Uterus (tissue), 4 donors: ENCODE measurements around the gene C8G. TPM values are rescaled to one million over a fixed set of nuclear protein-coding genes. Genes with fewer than 3 reads are reported as not detected.

Source experiments
- DNase-seq, 2 donors: peaks; one replicate each; pipeline ENCODE4 v3.0.0-alpha.2; 2019 to 2020
- H3K27ac ChIP-seq, 2 donors: fragments of 200-600 bp; sonication (generic); 1 replicate in 1 of 2; 2 replicates in 1 of 2; pipeline ENCODE4 v1.5.1; 2016 to 2018
- H3K27me3 ChIP-seq, 2 donors: fragments of 200-600 bp; sonication (generic); one replicate each; pipeline ENCODE4 v1.5.1; 2018 to 2019; ENCODE audit warnings: control low read depth in 1 of 2
- H3K36me3 ChIP-seq, 2 donors: fragments of 200-600 bp; sonication (generic); one replicate each; pipeline ENCODE4 v1.5.1; 2019; ENCODE audit warnings: control low read depth in 1 of 2
- H3K4me1 ChIP-seq, 2 donors: fragments of 200-600 bp; sonication (generic); one replicate each; pipeline ENCODE4 v1.5.1; 2018 to 2019; ENCODE audit warnings: control low read depth in 1 of 2
- H3K4me3 ChIP-seq, 2 donors: fragments of 200-600 bp; sonication (generic); 1 replicate in 1 of 2; 2 replicates in 1 of 2; pipeline ENCODE4 v1.5.1; 2018 to 2019; ENCODE audit warnings: mild to moderate bottlenecking in 1 of 2
- H3K9me3 ChIP-seq, 2 donors: fragments of 200-600 bp; sonication (generic); one replicate each; pipeline ENCODE4 v1.5.1; 2019; ENCODE audit warnings: control low read depth in 1 of 2
- POLR2A ChIP-seq, 2 donors: fragments of 450-650 bp; IDR thresholded peaks; one replicate each; pipeline ENCODE4 v1.6.1; 2016; ENCODE audit warnings: antibody characterized with exemption in 2 of 2, mild to moderate bottlenecking in 1 of 2, moderate library complexity in 1 of 2
- intact Hi-C: fragments of 100-400 bp; cut with DNase I; formaldehyde crosslinking; loops from one replicate; pipeline ENCODE4 v1.15.1; 2023; ENCODE audit warnings: low total_unique reads
- total RNA-seq, 4 donors: library from RNA; depleted of rRNA in 3 of 4; stranded (reverse); fragments of >200 nt in 3 of 4; gene quantifications; one replicate each; pipeline versions ENCODE4 v1.1.0 to v1.2.4, GENCODE V29; 2014 to 2023
- TF ChIP-seq, protein P1 (sequence below), 4 experiments: fragments of 200-600 bp in 2 of 4; fragments of 450-650 bp in 2 of 4; sonication (generic) in 2 of 4; IDR thresholded peaks; one replicate each; pipeline ENCODE4 v1.5.1; 2016 to 2019; ENCODE audit warnings: antibody characterized with exemption in 4 of 4, mild to moderate bottlenecking in 2 of 4, moderate library complexity in 1 of 4
- donor health status: DM: yes; HTN: yes; CAD: no.

Gene C8G
- total RNA-seq, 4 donors from 2014 or later: not detected

DNA sequence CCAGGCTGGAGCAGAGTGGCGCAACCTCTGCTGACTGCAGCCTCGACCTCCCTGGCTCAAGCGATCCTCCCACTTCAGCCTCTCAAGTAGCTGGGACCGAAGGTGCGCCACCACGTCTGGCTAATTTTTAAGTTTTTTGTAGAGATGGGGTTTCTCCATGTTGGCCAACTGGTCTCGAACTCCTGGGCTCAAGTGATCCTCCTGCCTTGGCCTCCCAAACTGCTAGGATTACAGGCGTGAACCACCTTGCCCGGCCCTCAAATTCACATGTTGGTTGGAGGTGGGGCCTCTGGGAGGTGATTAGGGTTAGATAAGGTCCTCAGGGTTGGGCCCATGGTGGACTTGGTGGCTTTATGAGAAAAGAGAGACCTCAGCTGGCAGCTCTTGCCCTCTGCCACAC is 17.1 kb downstream of the C8G start:
- Histone ChIP-seq H3K4me1 (no peaks in the 10 kb centered on the region), H3K27ac (no peak overlapping the region), H3K36me3 (no peaks in the 10 kb centered on the region), H3K27me3 (no peaks in the 10 kb centered on the region), H3K4me3 (no peak overlapping the region), H3K9me3 (no peaks in the 10 kb centered on the region)
- no peak for DNase-seq
- no peak for TF ChIP-seq POLR2A (IDR thresholded peaks at IDR 0.05)
- TF ChIP-seq, protein P1, sequence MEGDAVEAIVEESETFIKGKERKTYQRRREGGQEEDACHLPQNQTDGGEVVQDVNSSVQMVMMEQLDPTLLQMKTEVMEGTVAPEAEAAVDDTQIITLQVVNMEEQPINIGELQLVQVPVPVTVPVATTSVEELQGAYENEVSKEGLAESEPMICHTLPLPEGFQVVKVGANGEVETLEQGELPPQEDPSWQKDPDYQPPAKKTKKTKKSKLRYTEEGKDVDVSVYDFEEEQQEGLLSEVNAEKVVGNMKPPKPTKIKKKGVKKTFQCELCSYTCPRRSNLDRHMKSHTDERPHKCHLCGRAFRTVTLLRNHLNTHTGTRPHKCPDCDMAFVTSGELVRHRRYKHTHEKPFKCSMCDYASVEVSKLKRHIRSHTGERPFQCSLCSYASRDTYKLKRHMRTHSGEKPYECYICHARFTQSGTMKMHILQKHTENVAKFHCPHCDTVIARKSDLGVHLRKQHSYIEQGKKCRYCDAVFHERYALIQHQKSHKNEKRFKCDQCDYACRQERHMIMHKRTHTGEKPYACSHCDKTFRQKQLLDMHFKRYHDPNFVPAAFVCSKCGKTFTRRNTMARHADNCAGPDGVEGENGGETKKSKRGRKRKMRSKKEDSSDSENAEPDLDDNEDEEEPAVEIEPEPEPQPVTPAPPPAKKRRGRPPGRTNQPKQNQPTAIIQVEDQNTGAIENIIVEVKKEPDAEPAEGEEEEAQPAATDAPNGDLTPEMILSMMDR (IDR thresholded peaks at IDR 0.05): no peak
- intact Hi-C loops: no loop called here

DNA sequence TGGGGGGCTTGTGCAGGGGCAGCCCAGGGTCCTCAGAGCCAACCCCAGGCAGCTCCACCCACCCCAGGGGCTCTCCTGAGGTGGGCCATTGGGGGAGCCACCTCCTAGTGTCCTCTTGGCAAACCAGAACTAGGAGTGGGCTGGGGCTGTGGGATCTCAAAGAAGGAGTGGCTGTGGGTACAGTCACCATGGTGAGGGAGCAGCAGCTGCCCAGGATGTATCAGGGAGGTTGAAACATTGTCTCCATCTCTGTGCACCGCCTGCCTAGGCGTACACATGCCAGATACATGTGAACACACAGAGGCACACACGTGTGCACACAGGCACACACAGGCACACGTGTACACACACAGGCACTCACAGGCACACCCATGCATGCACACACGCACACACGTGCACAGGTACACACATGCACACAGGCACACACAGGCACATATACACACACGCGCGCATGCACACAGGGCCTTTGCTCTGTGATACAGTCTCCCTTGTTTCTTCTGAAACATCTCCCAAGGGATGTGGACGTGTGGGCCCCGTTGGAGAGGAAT is 17.7 kb downstream of the C8G start:
- DNase-seq: no peak
- Histone ChIP-seq H3K4me3 (no peak overlapping the region), H3K9me3 (no peaks in the 10 kb centered on the region), H3K36me3 (no peaks in the 10 kb centered on the region), H3K27me3 (no peaks in the 10 kb centered on the region), H3K4me1 (no peaks in the 10 kb centered on the region), H3K27ac (no peak overlapping the region)
- no peak for TF ChIP-seq POLR2A (IDR thresholded peaks at IDR 0.05)
- TF ChIP-seq, protein P1 (IDR thresholded peaks at IDR 0.05): no peak
- intact Hi-C loops: no loop called here

DNA sequence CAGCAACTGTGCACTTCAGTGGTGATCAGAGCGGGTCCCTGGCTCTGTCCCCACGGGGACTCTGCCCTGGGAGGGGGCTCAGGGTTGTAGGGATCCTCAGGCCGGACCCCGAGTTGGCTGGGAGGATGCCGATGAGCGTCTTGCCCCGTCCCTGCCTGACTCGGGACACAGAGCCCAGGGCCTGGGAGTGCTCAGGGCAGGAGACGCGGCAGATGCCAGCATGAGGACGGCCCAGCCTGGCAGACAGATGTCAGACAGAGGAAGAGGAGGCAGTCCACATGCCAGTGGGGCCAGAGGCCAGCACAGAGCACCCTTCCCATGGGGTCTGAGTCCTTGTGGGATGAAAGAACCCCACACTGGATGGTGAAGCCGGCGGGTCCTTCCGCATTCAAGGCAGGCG is 18.3 kb downstream of the C8G start:
- H3K4me1 ChIP-seq: no peaks in the 10 kb centered on the region

DNA sequence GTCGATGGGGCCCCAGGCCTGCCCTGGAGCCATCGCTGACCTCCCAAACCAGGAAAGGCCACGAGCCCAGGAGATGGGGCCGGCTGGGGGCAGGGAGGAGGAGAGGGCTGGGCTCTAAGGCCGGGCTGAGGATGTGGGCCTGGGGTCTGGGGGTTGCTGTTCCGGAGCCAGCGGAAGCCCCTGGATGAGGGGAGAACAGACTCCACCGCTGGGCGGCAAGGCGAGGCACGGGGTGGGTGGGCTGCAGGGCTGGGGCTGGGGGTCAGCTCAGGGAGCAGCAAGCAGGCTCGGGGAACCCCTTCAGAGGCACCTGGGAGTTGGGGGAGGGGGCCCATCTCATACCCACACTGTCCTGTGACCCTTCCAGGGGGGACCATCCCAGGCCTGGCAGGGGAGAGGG is 18.7 kb downstream of the C8G start:
- Histone ChIP-seq H3K27ac (no peak overlapping the region), H3K27me3 (no peaks in the 10 kb centered on the region), H3K36me3 (no peaks in the 10 kb centered on the region), H3K4me1 (no peaks in the 10 kb centered on the region), H3K9me3 (no peaks in the 10 kb centered on the region), H3K4me3 (no peak overlapping the region)
- TF ChIP-seq, protein P1 (IDR thresholded peaks at IDR 0.05): no peak
- no peak for TF ChIP-seq POLR2A (IDR thresholded peaks at IDR 0.05)
- intact Hi-C loops: no loop called here
- DNase-seq: no peak

More for the DNA sequence above, 18.3 kb downstream of the C8G start:
- no peaks in the 10 kb centered on the region for H3K9me3 ChIP-seq
- DNase-seq: no peak
- no peak overlapping the region for H3K27ac ChIP-seq
- H3K4me3 ChIP-seq: no peak overlapping the region
- TF ChIP-seq, protein P1 (IDR thresholded peaks at IDR 0.05): no peak
- no peak for TF ChIP-seq POLR2A (IDR thresholded peaks at IDR 0.05)
- H3K36me3 ChIP-seq: no peaks in the 10 kb centered on the region
- H3K27me3 ChIP-seq: no peaks in the 10 kb centered on the region
- intact Hi-C loops: no loop called here

DNA sequence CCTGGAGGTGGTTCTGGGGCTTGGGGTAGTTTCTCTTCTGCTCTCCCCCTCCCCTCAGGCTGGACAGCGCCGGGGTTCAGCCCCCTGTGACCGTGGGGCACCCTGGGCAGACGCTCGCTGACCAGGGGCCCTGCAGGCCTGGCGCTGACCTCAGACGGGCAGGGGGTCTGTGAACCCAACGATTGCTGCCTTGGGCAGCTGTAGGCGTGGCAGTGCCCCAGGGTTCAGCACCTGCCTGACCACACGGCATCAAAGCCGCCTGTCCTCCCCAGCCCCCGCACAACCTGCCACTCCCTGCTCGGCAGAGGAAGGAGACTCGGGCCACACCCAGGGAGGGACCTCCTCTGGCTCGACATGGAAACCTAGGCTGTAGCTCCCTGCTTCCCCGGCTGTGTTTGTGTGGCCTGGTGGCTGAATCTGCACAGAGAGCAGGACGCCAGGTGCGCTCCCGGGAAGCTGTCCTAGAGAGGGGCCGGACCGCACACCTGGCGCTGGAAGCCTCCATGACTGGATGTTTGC is 19.2 kb downstream of the C8G start:
- no peak for DNase-seq
- no peak overlapping the region for H3K27ac ChIP-seq
- H3K4me1 ChIP-seq: no peaks in the 10 kb centered on the region
- H3K27me3 ChIP-seq: no peaks in the 10 kb centered on the region
- intact Hi-C loops: no loop called here
- H3K4me3 ChIP-seq: no peak overlapping the region
- TF ChIP-seq, protein P1 (IDR thresholded peaks at IDR 0.05): no peak
- no peak for TF ChIP-seq POLR2A (IDR thresholded peaks at IDR 0.05)
- H3K36me3 ChIP-seq: no peaks in the 10 kb centered on the region
- no peaks in the 10 kb centered on the region for H3K9me3 ChIP-seq
